Activated T-helper 1 cell treated with anti-CD3 and anti-CD28 coated beads, Interleukin-12 subunit alpha, Interleukin-12 subunit beta, Interleukin-2, Interleukin-4 antibody, amounts not matched to agents 30 ng/mL and 10 ng/mL and 1 ng/mL, durations not matched to agents 14 hours and 24 hours and 36 hours (primary cell): Measurements from ENCODE around the gene CDH16. TPM values are rescaled to one million over a fixed set of nuclear protein-coding genes. Genes with fewer than 3 reads are reported as not detected.

Experiments used
- DNase-seq: peaks from one replicate; pipeline ENCODE4 v3.0.0; 2021; ENCODE audit warnings: low spot score
- H3K27ac Mint-ChIP-seq: one replicate; pipeline ENCODE4 v1.8.0; 2021; ENCODE audit warnings: mild to moderate bottlenecking, mixed read lengths
- H3K27me3 Mint-ChIP-seq: one replicate; pipeline ENCODE4 v1.8.0; 2022; ENCODE audit warnings: mild to moderate bottlenecking, moderate library complexity, mixed read lengths; ENCODE audit not compliant: insufficient read depth
- H3K36me3 Mint-ChIP-seq: one replicate; pipeline ENCODE4 v1.8.0; 2021; ENCODE audit warnings: low read depth, mixed read lengths
- H3K4me1 Mint-ChIP-seq: one replicate; pipeline ENCODE4 v1.8.0; 2021; ENCODE audit warnings: low read depth, mixed read lengths
- H3K4me3 Mint-ChIP-seq: one replicate; pipeline ENCODE4 v1.8.0; 2021; ENCODE audit warnings: mild to moderate bottlenecking, moderate library complexity, mixed read lengths
- H3K9me3 Mint-ChIP-seq: one replicate; pipeline ENCODE4 v1.8.0; 2021; ENCODE audit warnings: mixed read lengths
- intact Hi-C: fragments of 100-400 bp; cut with micrococcal nuclease; formaldehyde crosslinking; loops from one replicate; pipeline ENCODE4 v1.15.1; 2024
- total RNA-seq: library from RNA; stranded (reverse); gene quantifications from 2 replicates; pipeline ENCODE4 v1.2.3, GENCODE V29; 2022

The CDH16 gene
- total RNA-seq, 1 donor from 2014 or later: not detected

DNA sequence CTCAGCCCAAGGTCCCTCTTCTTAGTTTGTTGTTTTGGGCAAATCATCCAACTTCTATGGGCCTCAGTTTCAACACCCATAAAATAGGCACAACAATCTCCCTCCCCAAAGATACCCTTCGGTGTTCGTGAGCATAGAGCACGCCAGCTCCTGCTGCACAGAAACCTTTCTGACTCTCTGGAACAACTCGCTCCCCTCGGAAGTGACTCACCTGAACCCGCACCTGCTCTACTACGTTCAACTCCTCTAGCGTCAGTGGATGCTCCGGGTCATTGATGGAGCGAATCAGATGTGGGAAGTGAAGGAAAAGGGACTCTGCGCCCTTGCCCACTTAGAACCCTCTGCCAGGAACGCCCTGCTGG, 15.1 kb upstream of the CDH16 start:
- Mint-ChIP-seq H3K9me3 (no peaks in the 10 kb centered on the region), H3K36me3 (peaks cover 31% of the 10 kb centered on the region), H3K4me3 (peak overlapping the region; percentile 96), H3K4me1 (peaks cover 58% of the 10 kb centered on the region), H3K27ac (peak overlapping the region; percentile 87), H3K27me3 (no peaks in the 10 kb centered on the region)
- DNase-seq: no peak
- intact Hi-C loops: loop anchor here (1.0 to 2.0 kb wide), 3 partner anchors 14 to 61 kb away; partner anchors contain the start of gene PDP2

DNA sequence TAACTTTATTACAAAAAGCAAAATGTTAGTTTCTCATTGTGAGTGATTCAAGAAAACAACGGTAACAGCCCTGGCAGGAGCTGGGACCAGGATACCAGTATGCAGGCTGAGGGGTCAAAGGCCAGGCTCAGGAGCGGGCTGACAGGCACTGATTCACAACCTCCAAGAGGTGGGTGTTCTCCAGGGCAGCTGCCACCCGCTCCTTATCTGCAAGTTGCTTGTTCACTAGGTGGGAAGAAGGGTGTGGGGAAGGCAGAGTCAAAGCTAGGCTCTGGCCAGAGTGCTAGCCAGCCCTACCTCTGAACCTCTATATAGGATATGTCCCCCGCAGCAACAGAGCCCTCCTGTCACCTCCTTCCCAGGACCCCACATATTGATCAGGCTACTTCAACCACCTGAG, 13.4 kb upstream of the CDH16 start:
- Mint-ChIP-seq H3K27ac (peak overlapping the region; percentile 33), H3K27me3 (no peaks in the 10 kb centered on the region), H3K4me3 (peak overlapping the region; percentile 96), H3K36me3 (peaks cover 27% of the 10 kb centered on the region), H3K9me3 (no peaks in the 10 kb centered on the region), H3K4me1 (peaks cover 61% of the 10 kb centered on the region)
- no peak for DNase-seq
- intact Hi-C loops: no loop called here

DNA sequence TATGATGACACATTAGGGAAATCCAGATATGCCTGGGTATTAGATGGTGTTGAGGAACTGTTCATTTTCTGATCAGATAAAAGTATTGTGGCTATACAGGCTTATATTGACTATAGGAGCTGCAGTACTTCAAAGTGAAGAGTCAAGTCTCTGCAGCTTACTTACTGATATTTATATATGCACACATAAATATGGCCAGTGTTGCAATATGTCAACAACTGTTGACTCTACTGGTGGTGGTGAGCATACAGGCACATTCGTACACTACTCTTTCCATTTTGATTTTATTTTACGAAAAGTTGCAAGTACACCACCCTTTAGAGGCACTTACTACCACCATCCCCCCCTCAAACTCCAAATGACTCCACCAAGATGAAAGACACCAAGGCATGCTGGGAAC, 13.0 kb upstream of the CDH16 start:
- Mint-ChIP-seq H3K27ac (no peak overlapping the region), H3K4me3 (peak overlapping the region; percentile 71), H3K4me1 (peaks cover 57% of the 10 kb centered on the region), H3K9me3 (no peaks in the 10 kb centered on the region), H3K36me3 (peaks cover 25% of the 10 kb centered on the region), H3K27me3 (peaks cover under 1% of the 10 kb centered on the region)
- DNase-seq: no peak
- intact Hi-C loops: no loop called here

- Mint-ChIP-seq H3K36me3 (peaks cover 24% of the 10 kb centered on the region), H3K27ac (no peak overlapping the region)
- intact Hi-C loops: no loop called here
These were observed 11.5 kb upstream of the CDH16 start for GRCh38 chr16:66930189-66930588.

GRCh38 chr16:66928702-66929388, 10.2 kb upstream of the CDH16 start:
- Mint-ChIP-seq H3K4me3 (no peak overlapping the region), H3K27ac (peak overlapping the region; percentile 61), H3K36me3 (peaks cover 19% of the 10 kb centered on the region), H3K27me3 (peaks cover 11% of the 10 kb centered on the region), H3K9me3 (no peaks in the 10 kb centered on the region), H3K4me1 (peaks cover 52% of the 10 kb centered on the region)
- no peak for DNase-seq
- intact Hi-C loops: loop anchor here (1.0 to 2.0 kb wide), 2 partner anchors 34 to 98 kb away; partner anchors contain the start of gene NAE1

More at GRCh38 chr16:66930189-66930588, 11.5 kb upstream of the CDH16 start:
- no peak for DNase-seq
- Mint-ChIP-seq H3K27me3 (peaks cover 5% of the 10 kb centered on the region), H3K9me3 (no peaks in the 10 kb centered on the region), H3K4me1 (peaks cover 54% of the 10 kb centered on the region), H3K4me3 (no peak overlapping the region)

GRCh38 chr16:66927918-66928649, 9.4 kb upstream of the CDH16 start:
- no peak overlapping the region for H3K4me3 Mint-ChIP-seq
- no peak for DNase-seq
- peaks cover 13% of the 10 kb centered on the region for H3K36me3 Mint-ChIP-seq
- peak overlapping the region; percentile 61 for H3K27ac Mint-ChIP-seq
- peaks cover 54% of the 10 kb centered on the region for H3K4me1 Mint-ChIP-seq
- intact Hi-C loops: loop anchor here (1.0 to 2.0 kb wide), 2 partner anchors 33 to 97 kb away; partner anchors contain the start of gene NAE1
- no peaks in the 10 kb centered on the region for H3K9me3 Mint-ChIP-seq
- H3K27me3 Mint-ChIP-seq: peaks cover 14% of the 10 kb centered on the region

DNA sequence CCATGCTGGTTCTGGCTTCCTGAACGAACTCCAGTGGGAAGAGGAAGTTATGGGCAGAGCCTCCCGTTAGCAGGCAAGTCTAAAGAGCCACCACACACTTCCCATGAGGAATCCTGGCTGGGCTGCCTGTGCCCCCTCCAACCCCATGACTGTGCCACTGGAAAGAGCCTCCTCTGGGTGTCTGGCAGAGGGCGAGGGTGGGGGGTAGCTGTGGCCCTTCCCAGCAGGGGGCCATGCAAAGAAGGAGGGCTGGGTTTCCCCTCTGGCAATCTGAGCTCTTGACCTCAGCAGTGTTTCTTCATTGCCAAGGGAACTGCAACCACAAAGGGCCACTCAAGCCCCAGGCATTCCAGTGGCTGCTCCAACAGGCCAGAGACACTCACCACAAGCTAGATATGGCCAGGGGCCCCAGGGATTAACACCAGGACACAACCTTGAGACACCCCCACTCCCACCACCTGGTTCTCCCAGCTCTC, 8.3 kb upstream of the CDH16 start:
- Mint-ChIP-seq H3K27me3 (peaks cover 14% of the 10 kb centered on the region), H3K9me3 (no peaks in the 10 kb centered on the region), H3K4me1 (peaks cover 44% of the 10 kb centered on the region), H3K4me3 (no peak overlapping the region), H3K27ac (no peak overlapping the region), H3K36me3 (peaks cover 5% of the 10 kb centered on the region)
- intact Hi-C loops: no loop called here
- DNase-seq: no peak

GRCh38 chr16:66926171-66926947, 7.7 kb upstream of the CDH16 start:
- peaks cover 15% of the 10 kb centered on the region for H3K27me3 Mint-ChIP-seq
- H3K4me1 Mint-ChIP-seq: peaks cover 39% of the 10 kb centered on the region
- no peaks in the 10 kb centered on the region for H3K9me3 Mint-ChIP-seq
- DNase-seq: no peak
- peaks cover 2% of the 10 kb centered on the region for H3K36me3 Mint-ChIP-seq
- no peak overlapping the region for H3K27ac Mint-ChIP-seq
- intact Hi-C loops: no loop called here
- peak overlapping the region; percentile 30 for H3K4me3 Mint-ChIP-seq

DNA sequence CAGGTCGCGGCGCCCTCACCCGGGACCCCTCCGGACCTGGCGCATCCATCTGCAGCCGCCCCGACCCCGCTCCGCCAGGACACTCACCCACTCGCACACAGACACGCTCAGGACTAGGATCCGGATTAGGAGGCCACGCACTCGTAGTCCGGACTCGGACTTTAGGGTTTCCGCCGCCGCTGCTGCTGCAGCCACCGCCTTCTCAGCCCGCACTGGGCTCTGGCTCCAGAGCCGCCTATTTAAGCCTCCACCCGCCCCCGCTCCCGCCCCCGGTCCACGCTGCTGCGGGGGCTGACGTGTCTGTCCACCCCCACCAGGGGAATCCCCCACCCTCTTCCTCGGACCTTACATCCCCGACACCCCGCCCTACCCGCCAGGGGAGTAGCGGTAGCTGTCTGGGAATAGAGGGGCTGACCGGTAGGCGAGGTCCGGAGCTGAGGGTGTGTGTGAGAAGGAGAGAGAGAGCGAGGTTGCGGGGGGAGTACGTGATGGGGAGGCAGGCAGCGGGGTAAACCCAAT, 6.7 kb upstream of the CDH16 start, which contains the start of gene RRAD:
TSS of gene RRAD (minus strand) at position 214 of the 519 bp plus-strand sequence. CDS start 356 bp downstream, outside the sequence.
- peaks cover 39% of the 10 kb centered on the region for H3K4me1 Mint-ChIP-seq
- peak within 1 kb of the TSS; percentile 75 for H3K4me3 Mint-ChIP-seq
- no peak for DNase-seq
- H3K27me3 Mint-ChIP-seq: peaks cover 20% of the 10 kb centered on the region
- H3K9me3 Mint-ChIP-seq: no peaks in the 10 kb centered on the region
- peaks cover 2% of the 10 kb centered on the region for H3K36me3 Mint-ChIP-seq
- H3K27ac Mint-ChIP-seq: peak within 1 kb of the TSS; percentile 58
- intact Hi-C loops: no loop called here

DNA sequence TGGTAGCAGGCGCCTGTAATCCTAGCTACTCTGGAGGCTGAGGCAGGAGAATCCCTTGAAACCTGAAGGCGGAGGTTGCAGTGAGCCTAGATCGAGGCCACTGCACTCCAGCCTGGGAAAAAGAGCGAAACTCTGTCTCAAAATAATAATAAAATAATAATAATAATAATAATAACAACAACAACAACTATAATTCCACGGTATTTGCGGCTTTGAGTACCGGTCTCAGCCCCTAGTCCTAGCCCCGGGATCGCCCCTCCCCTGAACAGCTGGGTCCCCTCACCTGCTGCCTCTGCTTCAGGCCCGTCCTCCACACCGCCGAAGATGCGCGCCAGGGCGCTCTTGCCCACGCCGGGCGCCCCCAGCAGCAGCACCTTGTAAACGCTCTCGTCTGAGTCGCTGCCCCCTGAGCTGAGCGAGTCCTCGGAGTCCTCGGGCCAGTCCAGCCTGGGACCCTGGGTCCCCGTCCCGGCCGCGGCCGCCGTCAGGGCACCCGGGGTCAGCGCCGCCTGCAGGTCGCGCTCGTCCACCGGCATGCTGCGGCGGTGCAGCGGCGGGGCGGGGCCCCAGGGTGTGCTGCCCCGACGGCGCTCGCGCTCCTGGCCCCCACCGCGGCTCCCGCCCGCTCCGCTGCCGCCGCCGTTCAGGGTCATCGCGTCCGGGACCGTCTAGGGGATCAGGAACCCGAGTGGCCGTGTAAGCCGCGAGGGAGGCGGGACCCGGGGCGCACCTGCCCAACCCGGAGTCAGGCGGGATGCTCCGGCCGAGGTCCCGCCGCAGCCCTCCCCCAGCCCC, 6.0 kb upstream of the CDH16 start:
- no peaks in the 10 kb centered on the region for H3K9me3 Mint-ChIP-seq
- H3K4me1 Mint-ChIP-seq: peaks cover 39% of the 10 kb centered on the region
- no peak overlapping the region for H3K27ac Mint-ChIP-seq
- H3K27me3 Mint-ChIP-seq: peaks cover 20% of the 10 kb centered on the region
- peak overlapping the region; percentile 49 for H3K4me3 Mint-ChIP-seq
- peaks cover 2% of the 10 kb centered on the region for H3K36me3 Mint-ChIP-seq
- intact Hi-C loops: no loop called here
- DNase-seq: peak; percentile 24

DNA sequence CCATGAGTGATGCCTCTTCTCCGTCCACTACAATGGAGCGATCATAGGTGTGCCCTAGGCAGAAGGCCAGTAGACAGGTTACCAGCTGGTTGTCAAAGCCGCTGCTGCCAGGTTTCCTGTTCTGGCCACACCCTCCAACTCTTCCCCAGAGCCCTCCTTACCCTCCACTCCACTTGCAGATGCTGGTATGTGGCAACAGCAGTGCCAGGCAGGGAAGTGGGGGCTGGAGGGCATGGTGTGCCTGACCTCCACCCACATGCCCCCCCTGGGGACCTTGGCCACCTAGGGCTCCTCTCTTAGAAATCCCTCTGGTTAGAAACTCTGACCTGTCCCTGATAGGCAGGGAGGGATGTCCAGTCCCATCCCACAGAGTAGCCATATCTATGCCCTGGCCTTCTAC, 5.2 kb upstream of the CDH16 start:
- Mint-ChIP-seq H3K27me3 (peaks cover 26% of the 10 kb centered on the region), H3K4me1 (peaks cover 36% of the 10 kb centered on the region), H3K36me3 (no peaks in the 10 kb centered on the region), H3K27ac (no peak overlapping the region), H3K9me3 (no peaks in the 10 kb centered on the region), H3K4me3 (peak overlapping the region; percentile 41)
- intact Hi-C loops: no loop called here
- no peak for DNase-seq

GRCh38 chr16:66923247-66923731, 4.6 kb upstream of the CDH16 start:
- no peaks in the 10 kb centered on the region for H3K36me3 Mint-ChIP-seq
- H3K4me1 Mint-ChIP-seq: peaks cover 30% of the 10 kb centered on the region
- no peak for DNase-seq
- H3K27ac Mint-ChIP-seq: no peak overlapping the region
- intact Hi-C loops: no loop called here
- H3K4me3 Mint-ChIP-seq: no peak overlapping the region
- no peaks in the 10 kb centered on the region for H3K9me3 Mint-ChIP-seq
- H3K27me3 Mint-ChIP-seq: peaks cover 26% of the 10 kb centered on the region
